ENCODE measurements around the gene CTNNA3. TPM values are rescaled to one million over a fixed set of nuclear protein-coding genes. Genes with fewer than 3 reads are reported as not detected.

CTNNA3 gene
- total RNA-seq, 3 donors from 2014 or later = not detected

GRCh38 chr10:66521506-66521905 lies 1174.5 kb downstream of the CTNNA3 start:
- peaks cover 12% of the 10 kb centered on the region for H3K9me3 Mint-ChIP-seq
- ATAC-seq (no peak), DNase-seq (no peak)
- no peak overlapping the region for H3K4me3 Mint-ChIP-seq
- H3K36me3 Mint-ChIP-seq (ENCODE audit: insufficient read depth) = no peaks in the 10 kb centered on the region
- H3K27me3 Mint-ChIP-seq (ENCODE audit: low read depth) = no peaks in the 10 kb centered on the region
- H3K4me1 Mint-ChIP-seq (ENCODE audit: low read depth) = no peaks in the 10 kb centered on the region

- ATAC-seq (no peak), DNase-seq (no peak)
- Mint-ChIP-seq H3K4me3 (no peak overlapping the region), H3K9me3 (peaks cover 12% of the 10 kb centered on the region), H3K4me1 (ENCODE audit: low read depth) (no peaks in the 10 kb centered on the region), H3K27me3 (ENCODE audit: low read depth) (no peaks in the 10 kb centered on the region), H3K36me3 (ENCODE audit: insufficient read depth) (no peaks in the 10 kb centered on the region)
Observed at GRCh38 chr10:66519616-66520015, 1176.4 kb downstream of the CTNNA3 start.

- Mint-ChIP-seq H3K36me3 (ENCODE audit: insufficient read depth) (no peaks in the 10 kb centered on the region), H3K4me1 (ENCODE audit: low read depth) (no peaks in the 10 kb centered on the region), H3K4me3 (no peak overlapping the region), H3K27me3 (ENCODE audit: low read depth) (no peaks in the 10 kb centered on the region), H3K9me3 (peaks cover 7% of the 10 kb centered on the region)
- no peak for ATAC-seq
- DNase-seq = no peak
Observed at GRCh38 chr10:66514666-66515065, 1181.3 kb downstream of the CTNNA3 start.

- Mint-ChIP-seq H3K9me3 (peaks cover 7% of the 10 kb centered on the region), H3K27me3 (ENCODE audit: low read depth) (no peaks in the 10 kb centered on the region), H3K4me1 (ENCODE audit: low read depth) (no peaks in the 10 kb centered on the region), H3K4me3 (no peak overlapping the region), H3K36me3 (ENCODE audit: insufficient read depth) (no peaks in the 10 kb centered on the region)
- ATAC-seq (no peak), DNase-seq (no peak)
Observed at GRCh38 chr10:66513504-66513903, 1182.5 kb downstream of the CTNNA3 start.

- Mint-ChIP-seq H3K27me3 (ENCODE audit: low read depth) (no peaks in the 10 kb centered on the region), H3K36me3 (ENCODE audit: insufficient read depth) (no peaks in the 10 kb centered on the region)
- ATAC-seq = no peak
Observed at GRCh38 chr10:66505003-66505657, 1190.9 kb downstream of the CTNNA3 start.

GRCh38 chr10:66501356-66501755 lies 1194.6 kb downstream of the CTNNA3 start:
- H3K4me1 Mint-ChIP-seq (ENCODE audit: low read depth) = no peaks in the 10 kb centered on the region
- H3K27me3 Mint-ChIP-seq (ENCODE audit: low read depth) = no peaks in the 10 kb centered on the region
- DNase-seq = no peak
- no peaks in the 10 kb centered on the region for H3K9me3 Mint-ChIP-seq
- ATAC-seq = no peak
- H3K4me3 Mint-ChIP-seq = no peak overlapping the region
- no peaks in the 10 kb centered on the region for H3K36me3 Mint-ChIP-seq (ENCODE audit: insufficient read depth)

More at GRCh38 chr10:66505003-66505657, 1190.9 kb downstream of the CTNNA3 start:
- DNase-seq = no peak
- Mint-ChIP-seq H3K9me3 (no peaks in the 10 kb centered on the region), H3K4me3 (no peak overlapping the region), H3K4me1 (ENCODE audit: low read depth) (no peaks in the 10 kb centered on the region)

- Mint-ChIP-seq H3K9me3 (peaks cover 8% of the 10 kb centered on the region), H3K27me3 (ENCODE audit: low read depth) (no peaks in the 10 kb centered on the region), H3K36me3 (ENCODE audit: insufficient read depth) (no peaks in the 10 kb centered on the region), H3K4me3 (no peak overlapping the region), H3K4me1 (ENCODE audit: low read depth) (no peaks in the 10 kb centered on the region)
- no peak for ATAC-seq
- DNase-seq = no peak
Observed at GRCh38 chr10:66483966-66484365, 1212.0 kb downstream of the CTNNA3 start.

- Mint-ChIP-seq H3K4me1 (ENCODE audit: low read depth) (no peaks in the 10 kb centered on the region), H3K36me3 (ENCODE audit: insufficient read depth) (no peaks in the 10 kb centered on the region), H3K4me3 (no peak overlapping the region), H3K27me3 (ENCODE audit: low read depth) (no peaks in the 10 kb centered on the region), H3K9me3 (peaks cover 18% of the 10 kb centered on the region)
- ATAC-seq (no peak), DNase-seq (no peak)
Observed at GRCh38 chr10:66472156-66472555, 1223.8 kb downstream of the CTNNA3 start.

- Mint-ChIP-seq H3K9me3 (peaks cover 14% of the 10 kb centered on the region), H3K4me1 (ENCODE audit: low read depth) (no peaks in the 10 kb centered on the region), H3K36me3 (ENCODE audit: insufficient read depth) (no peaks in the 10 kb centered on the region), H3K27me3 (ENCODE audit: low read depth) (no peaks in the 10 kb centered on the region), H3K4me3 (no peak overlapping the region)
- DNase-seq (no peak), ATAC-seq (no peak)
Observed at GRCh38 chr10:66467042-66467441, 1229.0 kb downstream of the CTNNA3 start.

GRCh38 chr10:66466622-66467021 lies 1229.4 kb downstream of the CTNNA3 start:
- H3K27me3 Mint-ChIP-seq (ENCODE audit: low read depth) = no peaks in the 10 kb centered on the region
- no peak overlapping the region for H3K4me3 Mint-ChIP-seq
- no peak for ATAC-seq
- DNase-seq = no peak
- H3K9me3 Mint-ChIP-seq = peaks cover 14% of the 10 kb centered on the region
- H3K36me3 Mint-ChIP-seq (ENCODE audit: insufficient read depth) = no peaks in the 10 kb centered on the region
- H3K4me1 Mint-ChIP-seq (ENCODE audit: low read depth) = no peaks in the 10 kb centered on the region

GRCh38 chr10:66463611-66464010 lies 1232.4 kb downstream of the CTNNA3 start:
- DNase-seq (no peak), ATAC-seq (no peak)
- peaks cover 14% of the 10 kb centered on the region for H3K9me3 Mint-ChIP-seq
- no peaks in the 10 kb centered on the region for H3K4me1 Mint-ChIP-seq (ENCODE audit: low read depth)
- no peaks in the 10 kb centered on the region for H3K27me3 Mint-ChIP-seq (ENCODE audit: low read depth)
- H3K4me3 Mint-ChIP-seq = no peak overlapping the region
- no peaks in the 10 kb centered on the region for H3K36me3 Mint-ChIP-seq (ENCODE audit: insufficient read depth)

- Mint-ChIP-seq H3K9me3 (peaks cover 4% of the 10 kb centered on the region), H3K4me1 (ENCODE audit: low read depth) (no peaks in the 10 kb centered on the region), H3K4me3 (no peak overlapping the region), H3K27me3 (ENCODE audit: low read depth) (no peaks in the 10 kb centered on the region), H3K36me3 (ENCODE audit: insufficient read depth) (no peaks in the 10 kb centered on the region)
- no peak for DNase-seq
- ATAC-seq = no peak
Observed at GRCh38 chr10:66457629-66458028, 1238.4 kb downstream of the CTNNA3 start.

GRCh38 chr10:66455304-66455703 lies 1240.7 kb downstream of the CTNNA3 start:
- ATAC-seq = no peak
- H3K4me3 Mint-ChIP-seq = no peak overlapping the region
- no peaks in the 10 kb centered on the region for H3K27me3 Mint-ChIP-seq (ENCODE audit: low read depth)
- peaks cover 11% of the 10 kb centered on the region for H3K9me3 Mint-ChIP-seq
- H3K4me1 Mint-ChIP-seq (ENCODE audit: low read depth) = no peaks in the 10 kb centered on the region
- DNase-seq = no peak
- no peaks in the 10 kb centered on the region for H3K36me3 Mint-ChIP-seq (ENCODE audit: insufficient read depth)

- Mint-ChIP-seq H3K4me1 (ENCODE audit: low read depth) (no peaks in the 10 kb centered on the region), H3K4me3 (no peak overlapping the region), H3K36me3 (ENCODE audit: insufficient read depth) (no peaks in the 10 kb centered on the region), H3K9me3 (no peaks in the 10 kb centered on the region), H3K27me3 (ENCODE audit: low read depth) (no peaks in the 10 kb centered on the region)
- no peak for DNase-seq
- no peak for ATAC-seq
Observed at GRCh38 chr10:66440568-66440967, 1255.4 kb downstream of the CTNNA3 start.

GRCh38 chr10:66414943-66415342 lies 1281.1 kb downstream of the CTNNA3 start:
- no peak overlapping the region for H3K4me3 Mint-ChIP-seq
- DNase-seq (no peak), ATAC-seq (no peak)
- no peaks in the 10 kb centered on the region for H3K36me3 Mint-ChIP-seq (ENCODE audit: insufficient read depth)
- no peaks in the 10 kb centered on the region for H3K4me1 Mint-ChIP-seq (ENCODE audit: low read depth)
- H3K27me3 Mint-ChIP-seq (ENCODE audit: low read depth) = no peaks in the 10 kb centered on the region
- H3K9me3 Mint-ChIP-seq = peaks cover 22% of the 10 kb centered on the region

All from activated T-cell treated with anti-CD3 and anti-CD28 coated beads, Interleukin-2, amount 50 U/mL, for 4 hours (primary cell).